PC-9 (cell line): Measurements from ENCODE around the gene PTEN.

Experiments
- CTCF ChIP-seq: fragments of 200-600 bp; sonication (generic); conservative IDR thresholded peaks from 2 replicates; pipeline ENCODE4 v1.6.1; 2017; ENCODE audit warnings: mixed run types, antibody characterized with exemption, mild to moderate bottlenecking, moderate library complexity
- EZH2 ChIP-seq: fragments of 200-600 bp; sonication (generic); IDR thresholded peaks from 2 replicates; pipeline ENCODE4 v1.8.0; 2017; ENCODE audit warnings: antibody characterized with exemption, low read depth

- TF ChIP-seq CTCF, result no peak
- no peak for TF ChIP-seq EZH2
Observed at GRCh38 chr10:87930141-87930540, 66.7 kb downstream of the PTEN start.
